Left lung (tissue), 10 donors: Measurements from ENCODE around the gene RCVRN. TPM values are rescaled to one million over a fixed set of nuclear protein-coding genes. Genes with fewer than 3 reads are reported as not detected.

Experiments
- ATAC-seq: fragments of 200-7000 bp; cut with Tn5 transposase; one replicate; pipeline ENCODE4 v1.9.1; 2020; ENCODE audit warnings: moderate library complexity
- DNase-seq, 4 donors: peaks; one replicate each; pipeline ENCODE4 v3.0.0-alpha.2; 2013 to 2020
- H3K27ac ChIP-seq, 2 donors: fragments of 200-600 bp; sonication (generic) in 1 of 2; one replicate each; pipeline versions ENCODE4 v1.5.0 to v1.8.0; 2020 to 2021
- H3K27me3 ChIP-seq, 2 donors: fragments of 200-600 bp; sonication (generic) in 1 of 2; one replicate each; pipeline versions ENCODE4 v1.5.0 to v1.8.0; 2020 to 2021
- H3K36me3 ChIP-seq, 2 donors: fragments of 200-600 bp; sonication (generic) in 1 of 2; one replicate each; pipeline versions ENCODE4 v1.5.0 to v1.8.0; 2020 to 2021
- H3K4me1 ChIP-seq, 2 donors: fragments of 200-600 bp; one replicate each; pipeline ENCODE4 v1.8.0; 2021
- H3K4me3 ChIP-seq, 2 donors: fragments of 200-600 bp; sonication (generic) in 1 of 2; one replicate each; pipeline versions ENCODE4 v1.5.0 to v1.8.0; 2020 to 2021; ENCODE audit warnings: mild to moderate bottlenecking in 1 of 2
- H3K9me3 ChIP-seq, 2 donors: fragments of 200-600 bp; sonication (generic) in 1 of 2; one replicate each; pipeline versions ENCODE4 v1.5.0 to v1.8.0; 2020 to 2021
- intact Hi-C, 2 donors: fragments of 100-400 bp; cut with DNase I; formaldehyde crosslinking; loops; one replicate each; pipeline versions ENCODE4 v1.11.2 to v1.14.2; 2022
- polyA plus RNA-seq, 6 donors: library from polyadenylated mRNA; unstranded; fragments of 120-200 nt; gene quantifications; one replicate each; pipeline ENCODE4 v1.2.1, GENCODE V29; 2013; ENCODE audit not compliant: insufficient read length in 6 of 6
- total RNA-seq, 2 donors: library from RNA; stranded (reverse); fragmentation: NEBNext Ultra II Directional; extraction: Animal tissue kit (Norgen Biotek cat#: 25700); gene quantifications; one replicate each; pipeline ENCODE4 v1.2.1, GENCODE V29; 2021
- TF ChIP-seq, protein P1 (sequence below), 2 donors: fragments of 200-600 bp; sonication (generic) in 1 of 2; IDR thresholded peaks; one replicate each; pipeline versions ENCODE4 v1.5.0 to v1.8.0; 2021; ENCODE audit warnings: antibody characterized with exemption in 2 of 2
- donor health status: DM: no; HTN: yes; CAD: no.
- donor health status: DM: no; HTN: no; CAD: no.

Gene RCVRN
- total and polyA plus RNA-seq, 8 donors, result 0.17 to 0.67 (median 0.41) TPM

DNA sequence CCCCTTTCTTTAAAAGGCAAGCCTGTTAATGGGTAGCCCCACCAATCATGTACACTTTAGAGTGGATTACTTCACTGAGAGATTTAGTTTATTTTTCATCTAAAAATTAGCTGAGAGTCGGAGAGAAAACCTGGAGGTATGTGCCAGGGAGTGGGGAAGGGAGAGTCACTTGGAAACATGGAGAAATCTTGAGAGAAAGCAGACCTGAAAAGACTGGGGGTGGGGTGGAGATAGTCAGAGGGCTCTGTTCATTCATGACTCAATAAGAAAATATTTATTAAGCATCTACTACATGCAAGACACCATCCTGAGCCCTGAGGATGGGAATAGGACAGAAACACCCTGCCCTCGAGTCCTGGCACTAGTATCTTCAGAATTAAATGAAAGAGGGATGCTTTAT, 27.4 kb upstream of the RCVRN start:
- intact Hi-C loops, result no loop called here
- no peaks in the 10 kb centered on the region for H3K9me3 ChIP-seq
- H3K4me3 ChIP-seq, result no peak overlapping the region
- no peak overlapping the region for H3K27ac ChIP-seq
- H3K27me3 ChIP-seq, result peaks cover 0 to 32% of the 10 kb centered on the region in 2 donors
- ATAC-seq, result no peak
- peaks cover 0 to 84% of the 10 kb centered on the region in 2 donors for H3K36me3 ChIP-seq
- TF ChIP-seq, protein P1, sequence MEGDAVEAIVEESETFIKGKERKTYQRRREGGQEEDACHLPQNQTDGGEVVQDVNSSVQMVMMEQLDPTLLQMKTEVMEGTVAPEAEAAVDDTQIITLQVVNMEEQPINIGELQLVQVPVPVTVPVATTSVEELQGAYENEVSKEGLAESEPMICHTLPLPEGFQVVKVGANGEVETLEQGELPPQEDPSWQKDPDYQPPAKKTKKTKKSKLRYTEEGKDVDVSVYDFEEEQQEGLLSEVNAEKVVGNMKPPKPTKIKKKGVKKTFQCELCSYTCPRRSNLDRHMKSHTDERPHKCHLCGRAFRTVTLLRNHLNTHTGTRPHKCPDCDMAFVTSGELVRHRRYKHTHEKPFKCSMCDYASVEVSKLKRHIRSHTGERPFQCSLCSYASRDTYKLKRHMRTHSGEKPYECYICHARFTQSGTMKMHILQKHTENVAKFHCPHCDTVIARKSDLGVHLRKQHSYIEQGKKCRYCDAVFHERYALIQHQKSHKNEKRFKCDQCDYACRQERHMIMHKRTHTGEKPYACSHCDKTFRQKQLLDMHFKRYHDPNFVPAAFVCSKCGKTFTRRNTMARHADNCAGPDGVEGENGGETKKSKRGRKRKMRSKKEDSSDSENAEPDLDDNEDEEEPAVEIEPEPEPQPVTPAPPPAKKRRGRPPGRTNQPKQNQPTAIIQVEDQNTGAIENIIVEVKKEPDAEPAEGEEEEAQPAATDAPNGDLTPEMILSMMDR (IDR thresholded peaks at IDR 0.05), result no peak
- peaks cover 4 to 7% of the 10 kb centered on the region in 2 donors for H3K4me1 ChIP-seq
- DNase-seq, result no peak

DNA sequence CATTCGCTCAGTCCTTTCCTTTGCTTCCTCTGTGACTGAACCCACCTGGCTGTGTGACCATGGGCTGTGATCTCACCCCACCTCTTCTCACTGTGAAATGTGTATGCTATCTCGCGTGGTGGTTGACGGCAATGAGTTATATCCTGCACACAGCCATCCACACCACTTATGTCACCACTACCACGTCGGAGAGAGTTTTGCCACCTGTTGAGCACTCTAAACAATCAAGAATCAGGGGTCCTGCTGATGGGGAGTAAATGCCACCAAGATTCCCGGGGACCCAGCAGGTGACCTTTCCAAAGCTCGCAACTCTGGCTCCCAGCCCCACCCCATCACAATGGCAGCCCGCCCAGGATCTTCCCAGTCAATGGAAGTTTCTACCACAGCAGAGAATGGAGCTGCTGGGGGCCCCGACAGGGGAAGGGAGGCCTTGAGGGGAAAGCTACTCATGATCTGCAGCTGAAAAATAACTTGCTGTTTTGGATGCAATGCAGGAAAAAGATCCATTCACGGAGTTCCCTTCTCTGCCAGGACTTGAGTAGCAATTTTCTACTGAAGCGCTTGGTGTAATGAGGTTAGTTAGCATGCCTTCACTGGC, 26.2 kb upstream of the RCVRN start:
- Histone ChIP-seq H3K27ac (no peak overlapping the region), H3K4me1 (peaks cover 0 to 7% of the 10 kb centered on the region in 2 donors), H3K27me3 (peaks cover 0 to 32% of the 10 kb centered on the region in 2 donors), H3K9me3 (no peaks in the 10 kb centered on the region), H3K4me3 (no peak overlapping the region), H3K36me3 (peaks cover 0 to 85% of the 10 kb centered on the region in 2 donors)
- no peak for DNase-seq
- no peak for ATAC-seq
- TF ChIP-seq, protein P1 (IDR thresholded peaks at IDR 0.05), result no peak
- intact Hi-C loops, result no loop called here

DNA sequence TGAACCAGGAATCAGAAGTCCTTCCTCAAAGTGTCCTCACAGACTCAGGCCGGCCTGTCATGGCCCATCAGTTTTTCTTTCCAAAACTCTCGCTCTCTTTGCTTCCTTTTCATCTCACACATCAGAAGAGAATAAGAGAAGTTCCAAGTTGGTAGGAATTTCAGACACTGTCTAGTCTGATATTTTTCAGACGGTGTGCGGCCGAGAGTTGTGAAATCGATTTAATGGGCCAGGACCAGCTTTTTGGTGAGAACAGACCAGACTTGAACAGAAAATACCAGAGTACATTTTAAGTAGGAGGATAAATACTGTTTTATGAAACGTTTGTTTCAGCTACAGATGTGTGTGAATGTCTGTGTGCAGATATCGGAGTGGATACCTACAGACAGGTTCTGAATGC, 24.8 kb upstream of the RCVRN start:
- Histone ChIP-seq H3K4me1 (peaks cover 0 to 7% of the 10 kb centered on the region in 2 donors), H3K9me3 (no peaks in the 10 kb centered on the region), H3K27ac (peak overlapping the region in 1 of 2 donors; percentile 30), H3K4me3 (no peak overlapping the region), H3K27me3 (peaks cover 0 to 29% of the 10 kb centered on the region in 2 donors), H3K36me3 (peaks cover 0 to 86% of the 10 kb centered on the region in 2 donors)
- intact Hi-C loops, result loop anchor here in 1 of 2 donors (10.0 kb wide), 1 partner anchor 695 kb away; no protein-coding TSS in a partner anchor
- TF ChIP-seq, protein P1 (IDR thresholded peaks at IDR 0.05), result no peak
- DNase-seq (no peak), ATAC-seq (peak; percentile 7)

DNA sequence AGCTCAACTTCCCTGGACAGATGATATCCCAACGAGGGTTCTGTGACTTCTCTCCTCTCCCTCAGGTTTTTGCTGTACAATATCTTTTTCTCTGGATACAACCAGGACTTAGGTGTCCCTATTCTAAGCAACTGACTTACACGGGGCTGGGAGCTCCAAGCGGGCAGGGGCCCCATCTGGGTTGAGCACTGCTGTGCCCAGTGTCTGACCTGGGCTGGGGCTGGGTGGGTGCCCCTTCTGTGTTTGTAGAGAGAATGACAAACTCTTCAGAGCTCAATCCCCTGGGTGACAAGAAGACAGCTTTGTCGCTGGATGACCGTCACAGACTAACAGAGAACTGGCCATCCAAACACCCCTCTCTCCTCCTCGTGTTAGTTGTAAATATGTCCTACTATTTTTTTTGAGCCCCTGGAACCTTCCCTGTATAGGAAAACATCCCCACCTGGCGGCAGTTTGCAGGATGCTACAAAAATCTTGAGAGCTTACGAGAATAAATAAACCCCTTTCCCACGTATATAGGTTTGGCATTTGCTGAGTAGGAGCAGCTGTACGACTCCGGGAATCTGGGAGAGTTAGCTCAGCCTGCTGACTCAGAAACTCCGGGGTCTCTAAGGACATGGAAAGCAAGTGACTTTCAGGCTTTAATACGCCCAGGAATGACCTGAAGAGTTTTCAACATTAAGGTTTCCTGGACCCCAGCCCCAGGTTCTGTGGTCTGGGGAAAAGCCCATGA, 23.7 kb upstream of the RCVRN start:
- TF ChIP-seq, protein P1 (IDR thresholded peaks at IDR 0.05), result no peak
- DNase-seq (peak in 2 of 4 donors; percentile 26 to 62), ATAC-seq (peak; percentile 22)
- Histone ChIP-seq H3K36me3 (peaks cover 0 to 75% of the 10 kb centered on the region in 2 donors), H3K9me3 (no peaks in the 10 kb centered on the region), H3K27me3 (peaks cover 0 to 22% of the 10 kb centered on the region in 2 donors), H3K4me3 (no peak overlapping the region), H3K4me1 (peaks cover 0 to 7% of the 10 kb centered on the region in 2 donors), H3K27ac (no peak overlapping the region)
- intact Hi-C loops, result loop anchor here in 1 of 2 donors (10.0 kb wide), 1 partner anchor 696 kb away; no protein-coding TSS in a partner anchor
